IPS-15b (cell line): ENCODE measurements around the gene SAMSN1.

Experiments used
- H3K27me3 ChIP-seq: one replicate; pipeline ENCODE4 v1.6.1; 2013; ENCODE audit warnings: low read length; ENCODE audit not compliant: control insufficient read depth, insufficient read depth
- H3K36me3 ChIP-seq: one replicate; pipeline ENCODE4 v1.6.1; 2013; ENCODE audit warnings: low read length; ENCODE audit not compliant: control insufficient read depth, insufficient read depth
- H3K4me1 ChIP-seq: one replicate; pipeline ENCODE4 v1.6.1; 2013; ENCODE audit warnings: mild to moderate bottlenecking, low read length; ENCODE audit not compliant: control insufficient read depth, insufficient read depth
- H3K4me3 ChIP-seq: one replicate; pipeline ENCODE4 v1.5.1; 2013; ENCODE audit warnings: low read depth, low read length
- H3K9ac ChIP-seq: one replicate; pipeline ENCODE4 v1.6.1; 2013; ENCODE audit warnings: low read depth, mild to moderate bottlenecking, low read length
- H3K9me3 ChIP-seq: one replicate; pipeline ENCODE4 v1.6.1; 2013; ENCODE audit warnings: mild to moderate bottlenecking, low read length; ENCODE audit not compliant: control insufficient read depth, insufficient read depth

SAMSN1 gene

GRCh38 chr21:14545906-14546480 is at the start of gene SAMSN1:
Gene SAMSN1, minus strand, starts transcription at chr21:14546315. Its CDS starts 54 bp downstream, at chr21:14546261.
- Histone ChIP-seq H3K9me3 (no peaks in the 10 kb centered on the region), H3K36me3 (no peaks in the 10 kb centered on the region), H3K4me1 (no peaks in the 10 kb centered on the region), H3K4me3 (no peak within 1 kb of the TSS), H3K9ac (no peak within 1 kb of the TSS), H3K27me3 (no peaks in the 10 kb centered on the region)

GRCh38 chr21:14595449-14595848 is 49.3 kb upstream of the SAMSN1 start:
- Histone ChIP-seq H3K4me3 (no peak overlapping the region), H3K9me3 (peaks cover 3% of the 10 kb centered on the region), H3K27me3 (no peaks in the 10 kb centered on the region), H3K4me1 (no peaks in the 10 kb centered on the region), H3K9ac (no peak overlapping the region), H3K36me3 (no peaks in the 10 kb centered on the region)

- no peaks in the 10 kb centered on the region for H3K36me3 ChIP-seq
- no peaks in the 10 kb centered on the region for H3K4me1 ChIP-seq
- no peak overlapping the region for H3K9ac ChIP-seq
- H3K27me3 ChIP-seq: no peaks in the 10 kb centered on the region
- H3K4me3 ChIP-seq: no peak overlapping the region
- peaks cover 3% of the 10 kb centered on the region for H3K9me3 ChIP-seq
Observed at GRCh38 chr21:14594967-14595366, 48.9 kb upstream of the SAMSN1 start.

GRCh38 chr21:14593230-14593629 is 47.1 kb upstream of the SAMSN1 start:
- no peak overlapping the region for H3K9ac ChIP-seq
- H3K27me3 ChIP-seq: no peaks in the 10 kb centered on the region
- H3K4me1 ChIP-seq: no peaks in the 10 kb centered on the region

GRCh38 chr21:14592296-14593000 is 46.3 kb upstream of the SAMSN1 start:
- no peak overlapping the region for H3K9ac ChIP-seq
- no peak overlapping the region for H3K4me3 ChIP-seq
- H3K4me1 ChIP-seq: no peaks in the 10 kb centered on the region
- H3K27me3 ChIP-seq: no peaks in the 10 kb centered on the region
- no peaks in the 10 kb centered on the region for H3K36me3 ChIP-seq
- peaks cover 3% of the 10 kb centered on the region for H3K9me3 ChIP-seq

More at GRCh38 chr21:14593230-14593629, 47.1 kb upstream of the SAMSN1 start:
- Histone ChIP-seq H3K9me3 (peaks cover 3% of the 10 kb centered on the region), H3K36me3 (no peaks in the 10 kb centered on the region), H3K4me3 (no peak overlapping the region)

- no peak overlapping the region for H3K4me3 ChIP-seq
- H3K4me1 ChIP-seq: no peaks in the 10 kb centered on the region
- H3K36me3 ChIP-seq: no peaks in the 10 kb centered on the region
- H3K27me3 ChIP-seq: no peaks in the 10 kb centered on the region
- H3K9ac ChIP-seq: no peak overlapping the region
- H3K9me3 ChIP-seq: peaks cover 3% of the 10 kb centered on the region
Observed at GRCh38 chr21:14591882-14592281, 45.8 kb upstream of the SAMSN1 start.

- Histone ChIP-seq H3K9me3 (no peaks in the 10 kb centered on the region), H3K27me3 (no peaks in the 10 kb centered on the region), H3K9ac (no peak overlapping the region)
Observed at GRCh38 chr21:14591377-14591776, 45.3 kb upstream of the SAMSN1 start.

GRCh38 chr21:14589855-14590563 is 43.9 kb upstream of the SAMSN1 start:
- no peak overlapping the region for H3K4me3 ChIP-seq
- H3K9me3 ChIP-seq: no peaks in the 10 kb centered on the region

More at GRCh38 chr21:14591377-14591776, 45.3 kb upstream of the SAMSN1 start:
- no peak overlapping the region for H3K4me3 ChIP-seq
- no peaks in the 10 kb centered on the region for H3K4me1 ChIP-seq
- no peaks in the 10 kb centered on the region for H3K36me3 ChIP-seq

GRCh38 chr21:14587266-14587665 is 41.2 kb upstream of the SAMSN1 start:
- H3K4me3 ChIP-seq: no peak overlapping the region
- no peaks in the 10 kb centered on the region for H3K36me3 ChIP-seq
- no peaks in the 10 kb centered on the region for H3K9me3 ChIP-seq
- H3K27me3 ChIP-seq: no peaks in the 10 kb centered on the region
- no peak overlapping the region for H3K9ac ChIP-seq
- H3K4me1 ChIP-seq: no peaks in the 10 kb centered on the region

More at GRCh38 chr21:14589855-14590563, 43.9 kb upstream of the SAMSN1 start:
- H3K36me3 ChIP-seq: no peaks in the 10 kb centered on the region
- no peak overlapping the region for H3K9ac ChIP-seq
- no peaks in the 10 kb centered on the region for H3K4me1 ChIP-seq
- no peaks in the 10 kb centered on the region for H3K27me3 ChIP-seq

- Histone ChIP-seq H3K9ac (no peak overlapping the region), H3K9me3 (no peaks in the 10 kb centered on the region), H3K27me3 (no peaks in the 10 kb centered on the region)
Observed at GRCh38 chr21:14585122-14585521, 39.0 kb upstream of the SAMSN1 start.

GRCh38 chr21:14584357-14585095 is 38.4 kb upstream of the SAMSN1 start:
- Histone ChIP-seq H3K4me3 (no peak overlapping the region), H3K9ac (no peak overlapping the region), H3K27me3 (no peaks in the 10 kb centered on the region), H3K4me1 (no peaks in the 10 kb centered on the region), H3K36me3 (no peaks in the 10 kb centered on the region), H3K9me3 (no peaks in the 10 kb centered on the region)

More at GRCh38 chr21:14585122-14585521, 39.0 kb upstream of the SAMSN1 start:
- H3K4me3 ChIP-seq: no peak overlapping the region
- H3K36me3 ChIP-seq: no peaks in the 10 kb centered on the region
- no peaks in the 10 kb centered on the region for H3K4me1 ChIP-seq
